H1 (cell line): ENCODE measurements around the gene CASQ2. TPM values are rescaled to one million over a fixed set of nuclear protein-coding genes. Genes with fewer than 3 reads are reported as not detected.

Source experiments
- GABPA ChIP-seq: IDR thresholded peaks from 2 replicates; pipeline ENCODE4 v1.6.1; 2011; ENCODE audit warnings: mild to moderate bottlenecking, low read length, moderate library complexity, borderline replicate concordance; ENCODE audit not compliant: insufficient read depth
- polyA plus RNA-seq, 7 experiments: library from polyadenylated mRNA; depleted of rRNA in 3 of 7; stranded (reverse) in 5 of 7; unstranded in 2 of 7; fragments of >200 nt in 5 of 7; fragments of 200-250 nt in 2 of 7; gene quantifications; 1 replicate in 5 of 7; 2 replicates in 1 of 7; 4 replicates in 1 of 7; pipeline versions ENCODE4 v1.2.1 to v1.2.3, GENCODE V29; 2011 to 2013; ENCODE audit warnings: missing spikeins in 2 of 7, mixed read lengths in 2 of 7
- total RNA-seq: library from RNA; stranded (reverse); fragmentation: NEBNext Ultra II Directional; extraction: Animal tissue kit (Norgen Biotek cat#: 25700); gene quantifications from 2 replicates; pipeline ENCODE4 v1.2.1, GENCODE V29; 2021

Gene CASQ2
- total and polyA plus RNA-seq, 2 of the 8 experiments (the other 6 are each of a cell fraction or from before 2014, with no cell fraction given): not detected

GRCh38 chr1:115666206-115666605 is 102.3 kb downstream of the CASQ2 start (continued):
- no peak for TF ChIP-seq GABPA
